Measurements from ENCODE around the gene ATRAID.

ATRAID gene

GRCh38 chr2:27251766-27252165 lies 39.9 kb downstream of the ATRAID start:
- no peak for DNase-seq

- DNase-seq: no peak
These were observed 43.3 kb downstream of the ATRAID start for GRCh38 chr2:27255187-27255586.

- no peak for DNase-seq
These were observed 43.8 kb downstream of the ATRAID start for GRCh38 chr2:27255660-27256059.

GRCh38 chr2:27256855-27257454 lies 45.1 kb downstream of the ATRAID start:
- DNase-seq: no peak

- DNase-seq: no peak
These were observed 46.2 kb downstream of the ATRAID start for GRCh38 chr2:27258051-27258450.

GRCh38 chr2:27261241-27261925 lies 49.5 kb downstream of the ATRAID start:
- no peak for DNase-seq

GRCh38 chr2:27261926-27262298 lies 50.1 kb downstream of the ATRAID start:
- no peak for DNase-seq

- DNase-seq: peak; percentile 71 to 85
These were observed 50.8 kb downstream of the ATRAID start, which contains the start of gene SLC30A3 for GRCh38 chr2:27262379-27263286. Gene SLC30A3 (minus strand): TSS chr2:27263047. CDS start chr2:27262906, 141 bp downstream.

GRCh38 chr2:27263287-27264252 lies 51.7 kb downstream of the ATRAID start:
- DNase-seq: peak in 1 of 2 donors; percentile 25

GRCh38 chr2:27264253-27264752 lies 52.5 kb downstream of the ATRAID start:
- peak in 1 of 2 donors; percentile 29 for DNase-seq

GRCh38 chr2:27264753-27265535 lies 53.1 kb downstream of the ATRAID start:
- DNase-seq: peak; percentile 63 to 75

- DNase-seq: no peak
These were observed 53.7 kb downstream of the ATRAID start for GRCh38 chr2:27265536-27265870.

Measured in stimulated activated CD4-positive, alpha-beta T cell treated with anti-CD3 and anti-CD28 coated beads, Interleukin-2, amount 100 ng/mL, for 24 hours (primary cell).